Activated CD4-positive, alpha-beta T cell treated with anti-CD3 and anti-CD28 coated beads, Interleukin-2, amount 50 U/mL, for 1 hour (primary cell): ENCODE results near the gene SMARCA2.
A peak's percentile ranks its signal among the peaks of the same experiment; 100 is the strongest.

Experiments
- DNase-seq: peaks from one replicate; pipeline ENCODE4 v3.0.0-alpha.2; 2020

The SMARCA2 gene

GRCh38 chr9:2014696-2015580 lies at the start of gene SMARCA2:
Gene SMARCA2 (plus strand): TSS chr9:2015347. CDS start chr9:2029023, 13,676 bp downstream.
- DNase-seq = peak; percentile 97

- DNase-seq = no peak
Measured at GRCh38 chr9:1966725-1967366, 48.3 kb upstream of the SMARCA2 start.

- no peak for DNase-seq
Measured at GRCh38 chr9:1969160-1969559, 46.0 kb upstream of the SMARCA2 start.

DNA sequence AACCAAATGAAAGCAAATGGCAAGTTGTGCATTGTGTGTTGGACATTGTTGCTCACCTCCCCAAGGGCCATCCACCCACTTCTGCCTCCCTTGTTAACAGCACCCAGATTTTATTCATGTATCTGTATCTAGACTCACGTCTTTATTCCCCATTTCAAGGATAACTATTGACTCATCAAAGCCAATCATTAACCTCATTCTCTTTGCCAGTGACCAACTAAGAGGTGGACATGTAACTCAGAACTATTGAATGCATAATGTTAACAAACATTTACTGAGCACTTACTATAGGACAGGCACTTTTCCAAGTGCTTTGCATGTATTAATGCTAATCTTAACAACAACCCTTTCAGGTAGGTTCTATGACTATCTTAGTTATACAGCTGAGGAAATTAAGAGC lies 45.2 kb upstream of the SMARCA2 start:
- DNase-seq = no peak

GRCh38 chr9:1972672-1973071 lies 42.5 kb upstream of the SMARCA2 start:
- DNase-seq = no peak

GRCh38 chr9:1977026-1977425 lies 38.1 kb upstream of the SMARCA2 start:
- DNase-seq = no peak

GRCh38 chr9:1978941-1979340 lies 36.2 kb upstream of the SMARCA2 start:
- DNase-seq = no peak

DNA sequence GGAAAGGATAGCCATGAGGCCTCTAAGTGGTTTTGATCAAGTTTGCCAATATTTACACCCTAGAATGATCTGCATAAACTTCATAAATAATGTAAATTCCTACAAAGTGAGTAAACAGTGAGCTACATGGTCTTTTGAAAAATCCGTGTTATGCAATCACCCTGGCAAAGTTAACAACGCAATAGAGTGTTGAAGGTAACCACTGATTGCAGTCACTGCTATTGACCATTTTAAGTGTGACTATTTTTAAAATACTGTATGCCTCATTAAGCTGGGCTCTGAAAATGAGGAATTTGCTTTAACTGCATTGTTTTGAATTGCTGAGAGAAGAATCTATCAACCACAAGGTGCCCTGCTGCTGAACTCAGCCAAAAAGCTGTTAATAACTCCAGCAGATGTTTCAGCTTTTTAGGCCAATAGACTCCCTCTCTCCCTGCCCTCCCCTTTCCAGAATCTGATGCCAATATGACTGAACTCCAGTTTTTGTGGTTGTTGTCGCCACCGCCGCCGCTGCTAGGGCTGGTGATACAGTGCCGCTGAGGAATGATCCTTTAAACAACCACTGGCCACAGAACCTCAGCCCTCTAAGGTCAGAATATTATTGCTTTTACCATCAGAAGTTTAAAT lies 35.3 kb upstream of the SMARCA2 start:
- DNase-seq = no peak

DNA sequence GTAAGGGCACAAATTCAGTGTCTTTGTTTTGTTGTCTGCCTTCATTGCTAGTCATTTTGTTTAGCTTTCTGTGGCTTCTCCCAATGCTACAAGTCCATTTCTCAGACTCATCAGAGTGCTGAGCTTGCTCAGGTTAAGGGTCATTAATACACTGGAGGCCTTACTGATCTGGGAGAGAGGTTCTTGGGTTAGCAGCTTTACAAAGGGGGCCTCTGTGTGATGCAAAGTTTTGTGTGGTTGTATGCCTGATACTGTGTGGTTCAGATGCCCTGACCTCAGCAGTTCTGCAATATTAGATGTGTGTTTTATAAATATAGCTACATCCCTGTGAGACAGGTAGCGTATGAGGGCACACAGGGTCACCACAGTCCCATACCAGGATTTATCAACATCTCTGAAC lies 34.8 kb upstream of the SMARCA2 start:
- no peak for DNase-seq

DNA sequence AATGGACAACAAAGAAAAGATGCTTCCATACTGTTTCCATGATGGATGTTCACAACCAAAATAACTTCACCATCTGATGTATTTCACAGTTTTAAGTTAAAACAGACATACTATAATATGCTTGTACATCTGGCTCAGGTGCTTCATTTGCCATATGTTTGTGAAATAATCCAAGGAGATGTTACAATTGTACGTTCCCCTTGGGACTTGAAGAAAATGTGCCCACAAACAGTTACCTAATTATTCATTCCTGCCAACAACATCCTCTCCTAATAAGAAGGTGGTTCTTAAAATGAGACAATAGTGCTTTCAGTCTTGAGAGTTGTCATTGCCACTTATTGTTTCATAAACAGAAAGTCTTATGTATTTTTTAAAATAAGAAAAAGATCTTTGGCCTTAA lies 33.1 kb upstream of the SMARCA2 start:
- DNase-seq = no peak

DNA sequence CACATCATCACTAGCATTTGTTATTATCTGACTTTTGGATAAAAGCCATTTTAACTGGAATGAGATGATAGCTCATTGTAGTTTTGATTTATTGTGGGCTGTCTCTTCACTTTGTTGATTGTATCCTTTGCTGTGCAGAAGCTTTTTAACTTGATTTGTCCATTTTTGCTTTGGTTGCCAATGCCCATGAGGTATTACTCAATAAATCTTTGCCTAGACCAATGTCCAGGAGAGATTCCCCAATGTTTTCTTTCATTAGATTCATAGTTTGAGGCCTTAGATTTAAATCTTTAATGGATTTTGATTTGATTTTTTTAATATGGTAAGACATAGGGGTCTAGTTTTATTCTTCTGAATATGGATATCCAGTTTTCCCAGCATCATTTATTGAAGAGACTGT lies 28.8 kb upstream of the SMARCA2 start:
- DNase-seq = no peak

GRCh38 chr9:1989500-1989899 lies 25.6 kb upstream of the SMARCA2 start:
- no peak for DNase-seq

- DNase-seq = no peak
Measured at GRCh38 chr9:1994180-1994579, 21.0 kb upstream of the SMARCA2 start.

DNA sequence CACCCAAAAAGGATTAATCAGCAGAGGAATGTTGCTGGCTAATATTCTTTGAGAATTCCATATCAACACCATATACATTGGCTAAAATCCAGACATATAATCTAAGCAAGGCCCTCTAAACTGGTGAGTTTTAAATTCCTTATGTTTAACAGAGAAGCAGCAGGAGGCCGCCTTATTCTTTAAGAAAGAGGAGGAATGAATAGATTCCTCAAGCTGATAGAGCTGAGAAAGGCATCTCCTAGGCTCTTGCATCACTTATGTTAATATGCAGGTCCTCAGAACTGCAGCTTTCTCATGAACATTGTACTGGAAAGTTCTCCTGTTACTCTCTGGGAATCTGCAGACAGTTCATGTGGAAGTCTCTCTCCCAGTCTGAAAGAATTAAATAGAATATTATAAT lies 20.1 kb upstream of the SMARCA2 start:
- DNase-seq = no peak

DNA sequence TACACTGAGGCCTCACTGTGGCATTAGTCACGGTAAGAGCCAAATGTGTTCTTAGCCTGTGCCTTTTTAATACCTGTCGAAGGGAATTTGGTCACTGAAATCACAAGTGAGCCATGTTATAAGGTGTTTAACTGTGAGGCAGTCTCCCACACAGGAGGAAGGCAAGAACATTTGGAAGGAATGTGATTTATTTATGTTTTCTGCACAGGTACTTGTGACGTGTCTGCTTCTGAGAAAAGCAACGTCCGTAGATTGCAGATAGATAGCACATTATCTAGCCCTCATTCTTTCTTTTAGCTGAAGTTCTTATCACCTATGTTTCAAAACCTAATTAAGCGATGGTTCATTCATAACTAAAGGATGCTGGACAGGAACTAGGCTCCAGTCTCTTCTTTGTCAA lies 19.0 kb upstream of the SMARCA2 start:
- DNase-seq = no peak

DNA sequence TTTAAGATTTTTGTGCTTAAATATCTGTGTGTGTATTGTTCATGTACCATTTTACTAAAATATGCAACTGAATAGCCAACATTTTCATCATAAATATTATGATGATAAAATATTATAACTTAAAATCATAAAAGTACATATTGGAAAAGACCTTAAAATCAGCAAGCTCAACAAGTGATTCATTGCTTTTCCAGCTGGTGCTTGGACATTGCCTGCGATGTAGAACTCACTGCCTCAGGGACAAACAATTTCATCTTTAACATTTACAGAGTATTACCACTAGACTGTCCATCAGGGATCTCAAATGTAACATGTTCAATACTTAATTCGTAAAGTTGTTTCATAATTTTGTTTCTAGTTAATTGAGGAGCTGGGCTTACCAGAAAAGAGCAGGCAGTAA lies 17.5 kb upstream of the SMARCA2 start:
- no peak for DNase-seq

DNA sequence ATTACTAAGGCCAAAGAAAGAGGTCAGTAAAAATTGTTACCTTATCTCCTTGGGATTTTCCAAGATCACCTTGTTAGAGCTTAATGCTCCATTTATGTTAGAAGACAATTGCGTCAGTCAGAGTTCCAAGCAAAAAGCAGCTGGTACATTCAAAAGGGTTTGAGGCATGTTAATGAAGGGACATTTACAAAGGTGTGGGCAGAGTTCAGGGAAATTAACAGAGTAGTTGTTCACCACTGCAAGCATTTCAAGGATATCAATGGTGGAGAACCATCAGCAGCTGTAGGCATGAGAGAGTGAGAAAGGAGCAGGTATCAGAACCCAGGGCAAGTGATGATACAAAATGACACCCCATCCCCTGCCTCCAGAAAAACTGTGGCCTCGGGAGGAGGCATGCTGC lies 17.0 kb upstream of the SMARCA2 start:
- no peak for DNase-seq

GRCh38 chr9:2000314-2000713 lies 14.8 kb upstream of the SMARCA2 start:
- DNase-seq = no peak

DNA sequence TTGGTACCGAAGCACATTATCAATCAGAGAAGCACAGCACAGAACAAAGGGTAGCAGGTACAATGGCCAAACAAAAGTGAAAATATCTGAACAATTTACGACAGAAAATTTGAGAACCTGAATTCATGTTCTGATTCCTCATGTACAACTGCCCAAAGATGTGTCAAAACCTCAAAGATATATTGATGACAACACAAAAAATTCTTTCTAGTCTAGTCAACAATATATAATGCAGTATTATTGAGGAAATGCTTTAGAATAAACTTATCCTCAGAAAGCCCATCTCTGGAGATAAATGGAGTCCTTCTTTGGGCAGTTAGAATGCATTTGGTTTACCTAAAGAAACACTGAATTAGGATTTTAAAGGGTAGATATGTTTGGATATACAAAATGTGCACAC lies 6.8 kb upstream of the SMARCA2 start:
- no peak for DNase-seq

- no peak for DNase-seq
Measured at GRCh38 chr9:2012347-2012746, 2.8 kb upstream of the SMARCA2 start.

DNA sequence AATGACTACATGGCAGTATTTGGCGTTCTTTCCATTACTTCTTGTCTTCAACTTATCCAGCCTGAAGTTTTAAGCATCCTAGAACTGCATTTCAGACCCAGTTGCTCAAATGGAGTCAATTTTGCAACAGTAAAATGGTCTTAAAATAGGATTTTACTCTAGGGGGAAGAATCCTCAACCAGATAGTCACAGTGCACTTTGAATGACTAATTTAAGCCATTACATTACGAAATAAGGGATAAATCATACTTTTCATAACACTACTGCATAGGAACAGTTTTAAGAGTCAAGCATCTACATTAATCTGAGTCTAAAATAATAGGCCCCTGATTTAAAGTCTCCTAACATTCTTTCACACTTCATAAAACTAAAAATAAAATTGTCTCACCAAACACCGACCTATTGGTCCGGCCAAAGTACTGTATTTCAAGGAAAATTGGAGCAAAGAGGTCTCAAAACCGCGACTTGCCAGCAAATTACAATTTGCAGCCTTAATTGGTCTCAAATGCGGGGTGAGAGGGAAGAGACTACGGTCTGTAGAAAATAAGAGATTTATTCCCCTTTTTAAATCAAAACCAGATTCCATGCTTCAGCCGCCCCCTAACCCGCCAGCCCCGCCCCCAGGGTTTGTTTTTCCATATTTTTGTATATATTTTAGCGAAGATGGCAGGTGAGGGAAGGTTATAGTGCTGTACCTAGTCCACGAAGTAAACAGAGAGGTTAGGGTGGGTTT lies 1.2 kb upstream of the SMARCA2 start:
- DNase-seq = no peak

- DNase-seq = peak; percentile 40
Measured at GRCh38 chr9:2015581-2016407, 647 bp downstream of the SMARCA2 start.
